ENCODE measurements around the gene ACER3. TPM values are rescaled to one million over a fixed set of nuclear protein-coding genes. Genes with fewer than 3 reads are reported as not detected.

ACER3 gene
- total and polyA plus RNA-seq, 2 of the 4 experiments (the other 2 are of a cell fraction) = 3.5 to 10.0 TPM

DNA sequence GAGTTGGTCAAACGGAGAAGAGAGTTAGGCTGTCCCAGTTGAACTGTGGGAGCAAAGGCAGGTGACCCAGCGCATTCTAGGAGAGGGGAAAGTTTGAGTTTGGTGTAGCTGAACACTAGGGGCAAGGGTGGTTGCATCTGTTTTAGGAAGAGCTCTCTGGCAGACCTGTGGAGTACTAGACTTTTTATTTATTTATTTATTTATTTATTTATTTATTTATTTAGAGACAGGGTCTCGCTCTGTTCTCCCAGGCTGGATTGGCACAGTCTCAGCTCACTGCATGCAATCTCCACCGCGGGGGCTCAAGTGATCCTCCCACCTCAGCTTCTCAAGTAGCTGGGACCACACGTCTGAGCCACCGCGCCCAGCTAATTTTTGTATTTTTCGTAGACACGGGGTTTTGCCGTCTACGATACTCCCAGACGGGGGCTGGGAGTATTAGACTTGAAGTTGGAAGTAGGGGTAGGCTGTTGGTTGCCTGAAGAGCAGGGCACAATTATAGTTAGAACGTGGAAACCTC lies 950 bp upstream of the ACER3 start:
- no peak overlapping the region for H3K27ac ChIP-seq (ENCODE audit: insufficient read depth, low read length)
- H3K4me1 ChIP-seq (ENCODE audit: control insufficient read depth, insufficient read depth, low read length) = peaks cover 6% of the 10 kb centered on the region
- DNase-seq = no peak
- H3K4ac ChIP-seq (ENCODE audit: low read depth, low read length) = no peak overlapping the region
- 0 out of 3 replicates have a peak overlapping the region, but pooled peaks have one; percentile 73 for H2BK15ac ChIP-seq (ENCODE audit: low read depth, low read length)
- dilution Hi-C loops (cut with HindIII; ENCODE audit: low sequenced_read_pairs, unreplicated experiment) = no loop called here
- no peak overlapping the region for H3K56ac ChIP-seq (ENCODE audit: extremely low read depth, insufficient read depth, low read length)
- H3K27me3 ChIP-seq (ENCODE audit: control insufficient read depth, insufficient read depth, low read length) = no peaks in the 10 kb centered on the region
- H2AFZ ChIP-seq (replicated peaks; ENCODE audit: low read length, poor library complexity) = peak overlapping the region; percentile 97
- no peak overlapping the region for H3K18ac ChIP-seq (ENCODE audit: low read depth, low read length)
- H3K14ac ChIP-seq (replicated peaks; ENCODE audit: low read depth, low read length) = no peak overlapping the region
- H3K36me3 ChIP-seq (ENCODE audit: control insufficient read depth, insufficient read depth, low read length) = no peaks in the 10 kb centered on the region
- TF ChIP-seq MXI1 (IDR thresholded peaks at IDR 0.05; ENCODE audit: borderline replicate concordance, low read depth, low read length) (no peak), SMC3 (IDR thresholded peaks at IDR 0.05; ENCODE audit: low read depth, low read length) (no peak), CEBPB (IDR thresholded peaks at IDR 0.05; ENCODE audit: low read depth, low read length) (no peak), ELK1 (IDR thresholded peaks at IDR 0.05; ENCODE audit: borderline replicate concordance, low read depth, low read length) (no peak), MAZ (IDR thresholded peaks at IDR 0.05; ENCODE audit: borderline replicate concordance, low read depth, low read length) (no peak), RAD21 (IDR thresholded peaks at IDR 0.05; ENCODE audit: low read length) (no peak), MAFK (IDR thresholded peaks at IDR 0.05; ENCODE audit: low read depth, low read length) (no peak), BHLHE40 (IDR thresholded peaks at IDR 0.05; ENCODE audit: low read depth, low read length) (no peak), NFE2L2 (IDR thresholded peaks at IDR 0.05; ENCODE audit: low read depth, low read length) (no peak), USF2 (IDR thresholded peaks at IDR 0.05; ENCODE audit: low read depth, low read length) (no peak), FOS (IDR thresholded peaks at IDR 0.05; ENCODE audit: low read depth, low read length) (no peak), RFX5 (IDR thresholded peaks at IDR 0.05; ENCODE audit: low read depth, low read length) (no peak), POLR2A (IDR thresholded peaks at IDR 0.05; ENCODE audit: low read depth, low read length) (no peak), RCOR1 (IDR thresholded peaks at IDR 0.05; ENCODE audit: insufficient replicate concordance, low read length) (no peak), CHD1 (IDR thresholded peaks at IDR 0.05; ENCODE audit: low read depth, low read length) (no peak)
- TF ChIP-seq, protein P1, sequence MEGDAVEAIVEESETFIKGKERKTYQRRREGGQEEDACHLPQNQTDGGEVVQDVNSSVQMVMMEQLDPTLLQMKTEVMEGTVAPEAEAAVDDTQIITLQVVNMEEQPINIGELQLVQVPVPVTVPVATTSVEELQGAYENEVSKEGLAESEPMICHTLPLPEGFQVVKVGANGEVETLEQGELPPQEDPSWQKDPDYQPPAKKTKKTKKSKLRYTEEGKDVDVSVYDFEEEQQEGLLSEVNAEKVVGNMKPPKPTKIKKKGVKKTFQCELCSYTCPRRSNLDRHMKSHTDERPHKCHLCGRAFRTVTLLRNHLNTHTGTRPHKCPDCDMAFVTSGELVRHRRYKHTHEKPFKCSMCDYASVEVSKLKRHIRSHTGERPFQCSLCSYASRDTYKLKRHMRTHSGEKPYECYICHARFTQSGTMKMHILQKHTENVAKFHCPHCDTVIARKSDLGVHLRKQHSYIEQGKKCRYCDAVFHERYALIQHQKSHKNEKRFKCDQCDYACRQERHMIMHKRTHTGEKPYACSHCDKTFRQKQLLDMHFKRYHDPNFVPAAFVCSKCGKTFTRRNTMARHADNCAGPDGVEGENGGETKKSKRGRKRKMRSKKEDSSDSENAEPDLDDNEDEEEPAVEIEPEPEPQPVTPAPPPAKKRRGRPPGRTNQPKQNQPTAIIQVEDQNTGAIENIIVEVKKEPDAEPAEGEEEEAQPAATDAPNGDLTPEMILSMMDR (conservative IDR thresholded peaks at IDR 0.05; ENCODE audit: low read depth, low read length) = no peak
- H4K20me1 ChIP-seq (ENCODE audit: insufficient read depth, low read length) = no peaks in the 10 kb centered on the region
- no peak overlapping the region for H2AK9ac ChIP-seq (replicated peaks; ENCODE audit: low read depth, low read length, poor library complexity)
- no peak for ATAC-seq (ENCODE audit: low read depth)
- ChIA-PET POLR2A (ENCODE audit: unreplicated experiment) (no interaction called here), CTCF (interaction anchor here (0.6 kb wide), 1 partner anchor 126 kb away, joined by 3 read pairs; no protein-coding TSS in a partner anchor)
- intact Hi-C loops (cut with micrococcal nuclease) = loop anchor here (5.0 kb wide), 1 partner anchor 47 kb away; no protein-coding TSS in a partner anchor
- in situ Hi-C loops (cut with MboI; ENCODE audit: low sequenced_read_pairs) = no loop called here
- H4K5ac ChIP-seq (ENCODE audit: low read depth, low read length) = no peak overlapping the region
- no peak overlapping the region; the same call in 1 of the 2 replicates for H4K91ac ChIP-seq (ENCODE audit: insufficient read depth, low read depth, low read length)
- no peak overlapping the region for H3K9ac ChIP-seq (ENCODE audit: low read depth, low read length)
- H2AK5ac ChIP-seq (ENCODE audit: low read depth, low read length) = no peak overlapping the region
- H3K79me1 ChIP-seq (ENCODE audit: low read depth in 1 of 2, low read length in 2 of 2) = peaks cover 8 to 13% of the 10 kb centered on the region in 2 experiments
- H2BK20ac ChIP-seq (ENCODE audit: low read depth, low read length) = no peak overlapping the region
- H3K9me1 ChIP-seq (ENCODE audit: insufficient read depth, low read length) = peaks cover 7% of the 10 kb centered on the region; the same call in 1 of the 2 replicates
- H3K9me3 ChIP-seq (ENCODE audit: control insufficient read depth, insufficient read depth, low read length) = no peaks in the 10 kb centered on the region
- 86% methylated on average over 1 of the region's 14 CpGs; no CpG with 5 or more reads in 1 of the 2 experiments for WGBS, 2 experiments (ENCODE audit: extremely low coverage in 2 of 2, insufficient read length in 1 of 2)
- H3K4me2 ChIP-seq (ENCODE audit: low read depth, low read length) = no peak overlapping the region
- peak overlapping the region; percentile 92 to 97 for H4K8ac ChIP-seq (ENCODE audit: low read depth in 2 of 2, low read length in 2 of 2)
- BruUV-seq (replicated peaks) = no TSS peak
- no peak overlapping the region for H3K4me3 ChIP-seq (ENCODE audit: insufficient read depth, low read depth, low read length)
- H2BK5ac ChIP-seq (ENCODE audit: low read depth, low read length, poor library complexity, severe bottlenecking) = no peak overlapping the region
- no peak overlapping the region for H3K23ac ChIP-seq (ENCODE audit: low read depth, low read length)
- H2BK120ac ChIP-seq (ENCODE audit: low read depth, low read length) = no peak overlapping the region
